Measurements from ENCODE around the gene CNGB1.
"Not testable (repeated sequence)": the region's sequence is repeated elsewhere in the genome, so short reads cannot be mapped to it uniquely, and the experiment has no call there.

CNGB1 gene

DNA sequence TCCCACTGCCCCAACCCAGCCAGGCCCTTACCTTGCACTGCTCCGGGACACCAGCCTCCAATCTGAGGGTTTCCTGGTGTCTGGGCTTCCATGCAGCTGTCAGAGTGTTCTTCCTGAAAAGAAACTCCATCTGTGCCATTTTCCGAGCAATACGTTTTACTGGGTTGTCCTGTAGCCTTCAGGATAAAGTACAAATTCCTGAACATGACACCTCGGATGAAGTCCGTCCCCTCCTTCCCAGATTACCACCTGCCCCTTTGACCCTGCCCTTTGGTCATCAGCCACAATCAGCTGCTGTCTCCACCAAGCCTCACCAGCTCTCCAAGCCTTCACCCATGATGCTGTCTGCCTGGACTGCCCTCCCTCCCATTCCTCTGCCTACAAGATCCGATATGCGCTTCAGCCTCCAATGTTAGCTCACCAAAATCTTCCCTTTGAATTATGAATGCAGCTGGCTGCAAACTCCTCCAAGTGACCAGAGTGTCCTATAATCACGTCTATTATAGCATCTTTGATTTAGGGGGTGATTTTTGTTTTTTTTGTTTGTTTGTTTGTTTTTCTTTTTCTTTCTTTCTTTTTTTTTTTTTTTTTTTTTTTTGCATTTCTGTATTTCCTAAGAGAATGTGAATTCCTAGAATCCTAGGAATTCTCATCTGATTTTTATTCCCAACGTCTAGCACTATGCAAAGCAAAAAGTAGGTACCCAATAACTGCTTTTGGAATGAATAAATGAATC, 108.1 kb downstream of the CNGB1 start:
- no peak overlapping the region for H3K4me3 ChIP-seq (ENCODE audit: control insufficient read depth in 1 of 7, extremely low read depth in 1 of 7, insufficient read depth in 4 of 7, low read depth in 2 of 7, low read length in 6 of 7)
- 95% methylated on average over 5 of the region's 9 CpGs for WGBS (ENCODE audit: insufficient coverage)
- no peaks in the 10 kb centered on the region for H3K9me3 ChIP-seq (ENCODE audit: control extremely low read depth in 1 of 5, control insufficient read depth in 4 of 5, insufficient read depth in 2 of 5, low read depth in 1 of 5, low read length in 4 of 5)
- ChIA-PET POLR2A (interaction anchor here (1.2 kb wide), 1 partner anchor 63 kb away, joined by 4 read pairs; no protein-coding TSS in a partner anchor), CTCF (interaction anchor here (0.7 to 9.8 kb wide), 16 partner anchors 8 to 287 kb away, joined by 3 to 101 read pairs (median 4); partner anchors contain the start of gene ZNF319)
- DNase-seq: no peak
- H3K27ac ChIP-seq (ENCODE audit: insufficient read depth in 1 of 2, low read depth in 1 of 2, low read length in 2 of 2, poor library complexity in 1 of 2, severe bottlenecking in 2 of 2): no peak overlapping the region
- no peaks in the 10 kb centered on the region for H3K27me3 ChIP-seq (replicated peaks in 2 of 5; ENCODE audit: control insufficient read depth in 4 of 5, insufficient read depth in 5 of 5, low read length in 4 of 5)
- H3K4me1 ChIP-seq (ENCODE audit: control extremely low read depth in 1 of 4, control insufficient read depth in 4 of 4, insufficient read depth in 4 of 4, low read length in 3 of 4): peaks cover 0 to 2% (median under 1%) of the 10 kb centered on the region in 4 experiments
- H3K36me3 ChIP-seq (ENCODE audit: control insufficient read depth in 4 of 4, insufficient read depth in 4 of 4, low read length in 3 of 4): no peaks in the 10 kb centered on the region

DNA sequence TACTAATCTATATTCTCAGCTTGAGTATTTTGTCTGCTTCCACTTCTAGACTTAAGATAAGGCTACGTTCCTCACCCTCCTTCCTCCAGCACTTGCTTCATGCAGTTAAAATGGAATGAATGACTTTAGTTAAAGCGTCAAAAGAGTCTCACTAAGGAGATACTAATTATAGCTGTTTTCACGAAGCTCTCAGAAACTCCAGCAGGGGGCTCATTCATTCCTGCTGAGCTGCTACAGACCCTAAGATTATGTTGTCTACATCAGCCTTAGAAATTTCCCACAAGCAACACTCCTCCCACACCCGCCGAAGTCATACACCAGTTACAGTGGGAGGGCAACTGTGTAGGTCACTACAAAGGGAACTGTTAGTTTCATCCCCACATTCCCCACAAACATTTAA, 111.6 kb downstream of the CNGB1 start:
- ChIA-PET POLR2A (no interaction called here), CTCF (interaction anchor here (0.8 to 9.8 kb wide), 9 partner anchors 11 to 100 kb away, joined by 3 to 101 read pairs (median 4); no protein-coding TSS in a partner anchor)
- peaks cover 0 to 5% (median 0%) of the 10 kb centered on the region in 5 experiments for H3K9me3 ChIP-seq (ENCODE audit: control extremely low read depth in 1 of 5, control insufficient read depth in 4 of 5, insufficient read depth in 2 of 5, low read depth in 1 of 5, low read length in 4 of 5)
- H3K4me3 ChIP-seq (ENCODE audit: control insufficient read depth in 1 of 7, extremely low read depth in 1 of 7, insufficient read depth in 4 of 7, low read depth in 2 of 7, low read length in 6 of 7): no peak overlapping the region
- H3K27ac ChIP-seq (ENCODE audit: insufficient read depth in 1 of 2, low read depth in 1 of 2, low read length in 2 of 2, poor library complexity in 1 of 2, severe bottlenecking in 2 of 2): no peak overlapping the region
- WGBS (ENCODE audit: insufficient coverage): 29% methylated on average over 1 of the region's 5 CpGs
- peak; percentile 27 to 56 (median 46) for DNase-seq
- no peaks in the 10 kb centered on the region for H3K27me3 ChIP-seq (replicated peaks in 2 of 5; ENCODE audit: control insufficient read depth in 4 of 5, insufficient read depth in 5 of 5, low read length in 4 of 5)
- H3K36me3 ChIP-seq (ENCODE audit: control insufficient read depth in 4 of 4, insufficient read depth in 4 of 4, low read length in 3 of 4): no peaks in the 10 kb centered on the region
- H3K4me1 ChIP-seq (ENCODE audit: control extremely low read depth in 1 of 4, control insufficient read depth in 4 of 4, insufficient read depth in 4 of 4, low read length in 3 of 4): peaks cover 0 to 2% (median under 1%) of the 10 kb centered on the region in 4 experiments

DNA sequence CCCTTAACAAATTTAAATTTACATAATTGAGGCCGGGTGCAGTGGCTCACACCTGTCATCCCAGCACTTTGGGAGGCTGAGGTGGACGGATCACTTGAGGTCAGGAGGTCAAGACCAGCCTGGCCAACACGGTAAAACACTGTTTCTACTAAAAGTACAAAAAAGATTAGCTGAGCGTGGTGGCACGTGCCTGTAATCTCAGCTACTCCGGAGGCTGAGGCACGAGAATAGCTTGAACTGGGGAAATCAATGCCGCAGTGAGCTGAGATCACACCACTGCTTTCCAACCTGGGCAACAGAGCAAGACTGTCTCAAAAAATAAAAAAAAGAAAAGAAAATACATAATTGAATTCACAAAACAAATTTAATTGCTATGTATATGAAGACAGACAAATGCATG, 112.3 kb downstream of the CNGB1 start:
- Histone ChIP-seq H3K9me3 (ENCODE audit: control extremely low read depth in 1 of 5, control insufficient read depth in 4 of 5, insufficient read depth in 2 of 5, low read depth in 1 of 5, low read length in 4 of 5) (peaks cover 0 to 5% (median 0%) of the 10 kb centered on the region in 5 experiments), H3K27me3 (replicated peaks in 2 of 5; ENCODE audit: control insufficient read depth in 4 of 5, insufficient read depth in 5 of 5, low read length in 4 of 5) (no peaks in the 10 kb centered on the region), H3K27ac (ENCODE audit: insufficient read depth in 1 of 2, low read depth in 1 of 2, low read length in 2 of 2, poor library complexity in 1 of 2, severe bottlenecking in 2 of 2) (no peak overlapping the region), H3K36me3 (ENCODE audit: control insufficient read depth in 4 of 4, insufficient read depth in 4 of 4, low read length in 3 of 4) (no peaks in the 10 kb centered on the region), H3K4me3 (ENCODE audit: control insufficient read depth in 1 of 7, extremely low read depth in 1 of 7, insufficient read depth in 4 of 7, low read depth in 2 of 7, low read length in 6 of 7) (no peak overlapping the region), H3K4me1 (ENCODE audit: control extremely low read depth in 1 of 4, control insufficient read depth in 4 of 4, insufficient read depth in 4 of 4, low read length in 3 of 4) (peaks cover 0 to 2% (median under 1%) of the 10 kb centered on the region in 4 experiments)
- DNase-seq: no peak
- ChIA-PET POLR2A (no interaction called here), CTCF (interaction anchor here (0.9 to 9.8 kb wide), 9 partner anchors 10 to 263 kb away, joined by 3 to 101 read pairs (median 3); no protein-coding TSS in a partner anchor)
- 92% methylated on average over 7 of the region's 8 CpGs for WGBS (ENCODE audit: insufficient coverage)

DNA sequence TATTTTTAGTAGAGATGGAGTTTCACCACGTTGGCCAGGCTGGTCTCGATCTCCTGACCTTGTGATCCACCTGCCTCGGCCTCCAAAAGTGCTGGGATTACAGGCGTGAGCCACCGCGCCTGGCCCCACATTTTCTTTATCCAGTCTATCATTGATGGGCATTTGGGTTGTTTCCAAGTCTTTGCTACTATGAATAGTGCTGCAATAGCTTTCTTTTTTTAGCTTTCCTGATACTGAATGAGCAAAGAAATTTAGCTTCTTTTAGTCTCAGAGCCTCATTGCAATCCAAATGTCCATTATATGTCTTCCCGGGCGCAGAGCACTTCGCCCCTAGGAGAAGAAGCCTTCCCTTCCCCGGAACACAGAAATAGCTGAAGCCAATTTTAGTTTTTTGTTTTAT, 112.9 kb downstream of the CNGB1 start:
- H3K27ac ChIP-seq (ENCODE audit: insufficient read depth in 1 of 2, low read depth in 1 of 2, low read length in 2 of 2, poor library complexity in 1 of 2, severe bottlenecking in 2 of 2); H3K4me3 ChIP-seq (ENCODE audit: control insufficient read depth in 1 of 7, extremely low read depth in 1 of 7, insufficient read depth in 4 of 7, low read depth in 2 of 7, low read length in 6 of 7); H3K36me3 ChIP-seq (ENCODE audit: control insufficient read depth in 4 of 4, insufficient read depth in 4 of 4, low read length in 3 of 4); POLR2A ChIA-PET; DNase-seq; H3K27me3 ChIP-seq (replicated peaks in 2 of 5; ENCODE audit: control insufficient read depth in 4 of 5, insufficient read depth in 5 of 5, low read length in 4 of 5); H3K9me3 ChIP-seq (ENCODE audit: control extremely low read depth in 1 of 5, control insufficient read depth in 4 of 5, insufficient read depth in 2 of 5, low read depth in 1 of 5, low read length in 4 of 5); H3K4me1 ChIP-seq (ENCODE audit: control extremely low read depth in 1 of 4, control insufficient read depth in 4 of 4, insufficient read depth in 4 of 4, low read length in 3 of 4): not testable (repeated sequence)
- CTCF ChIA-PET: interaction anchor here (0.8 to 9.8 kb wide), 6 partner anchors 10 to 264 kb away, joined by 3 to 101 read pairs (median 3); no protein-coding TSS in a partner anchor
- 100% methylated on average over 8 of the region's 10 CpGs for WGBS (ENCODE audit: insufficient coverage)

DNA sequence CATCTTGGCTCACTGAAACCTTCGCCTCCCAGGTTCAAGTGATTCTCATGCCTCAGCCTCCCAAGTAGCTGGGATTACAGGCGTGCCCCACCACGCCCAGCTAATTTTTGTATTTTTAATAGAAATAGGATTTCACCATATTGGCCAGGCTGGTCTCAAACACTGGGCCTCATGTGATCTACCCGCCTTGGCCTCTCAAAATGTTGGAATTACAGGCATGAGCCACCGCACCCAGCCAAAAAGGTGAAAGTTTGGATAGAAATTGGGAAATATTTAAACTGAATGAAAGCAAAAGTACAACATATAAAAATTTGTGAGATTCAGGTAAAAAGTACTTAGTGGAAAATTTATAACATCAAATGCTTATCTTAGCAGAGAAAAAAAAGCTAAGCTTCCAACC, 115.7 kb downstream of the CNGB1 start:
- 100% methylated on average over 2 of the region's 5 CpGs for WGBS (ENCODE audit: insufficient coverage)
- DNase-seq: no peak
- Histone ChIP-seq H3K27me3 (replicated peaks in 2 of 5; ENCODE audit: control insufficient read depth in 4 of 5, insufficient read depth in 5 of 5, low read length in 4 of 5) (no peaks in the 10 kb centered on the region), H3K36me3 (ENCODE audit: control insufficient read depth in 4 of 4, insufficient read depth in 4 of 4, low read length in 3 of 4) (no peaks in the 10 kb centered on the region), H3K4me3 (ENCODE audit: control insufficient read depth in 1 of 7, extremely low read depth in 1 of 7, insufficient read depth in 4 of 7, low read depth in 2 of 7, low read length in 6 of 7) (no peak overlapping the region), H3K4me1 (ENCODE audit: control extremely low read depth in 1 of 4, control insufficient read depth in 4 of 4, insufficient read depth in 4 of 4, low read length in 3 of 4) (no peaks in the 10 kb centered on the region), H3K27ac (ENCODE audit: insufficient read depth in 1 of 2, low read depth in 1 of 2, low read length in 2 of 2, poor library complexity in 1 of 2, severe bottlenecking in 2 of 2) (no peak overlapping the region), H3K9me3 (ENCODE audit: control extremely low read depth in 1 of 5, control insufficient read depth in 4 of 5, insufficient read depth in 2 of 5, low read depth in 1 of 5, low read length in 4 of 5) (peaks cover 0 to 5% (median 0%) of the 10 kb centered on the region in 5 experiments)
- CTCF ChIA-PET: interaction anchor here (1.4 to 9.8 kb wide), 2 partner anchors 12 to 58 kb away, joined by 3 to 101 read pairs; no protein-coding TSS in a partner anchor
- POLR2A ChIA-PET: no interaction called here

DNA sequence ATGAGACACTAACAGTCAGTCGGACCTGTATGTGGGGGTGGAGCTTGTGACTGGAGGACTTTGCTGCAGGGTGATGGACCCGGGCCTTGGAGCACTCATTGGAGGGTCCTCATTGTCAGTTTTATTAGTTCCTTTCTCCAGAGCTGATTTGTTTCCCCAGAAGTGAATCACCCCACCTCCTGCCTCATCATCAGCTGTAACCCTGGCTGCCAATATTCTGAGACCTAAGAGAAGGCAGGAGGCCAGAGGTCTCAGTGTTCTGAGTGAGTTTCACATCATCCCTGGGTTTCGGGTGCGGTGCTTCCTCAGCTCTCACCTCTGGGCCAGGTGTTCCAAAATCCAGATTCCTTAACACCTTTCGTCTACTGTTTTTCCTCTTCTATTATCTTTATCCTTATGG, 118.7 kb downstream of the CNGB1 start:
- WGBS (ENCODE audit: insufficient coverage): 91% methylated on average over 4 of the region's 5 CpGs
- H3K27me3 ChIP-seq (replicated peaks in 2 of 5; ENCODE audit: control insufficient read depth in 4 of 5, insufficient read depth in 5 of 5, low read length in 4 of 5): no peaks in the 10 kb centered on the region

DNA sequence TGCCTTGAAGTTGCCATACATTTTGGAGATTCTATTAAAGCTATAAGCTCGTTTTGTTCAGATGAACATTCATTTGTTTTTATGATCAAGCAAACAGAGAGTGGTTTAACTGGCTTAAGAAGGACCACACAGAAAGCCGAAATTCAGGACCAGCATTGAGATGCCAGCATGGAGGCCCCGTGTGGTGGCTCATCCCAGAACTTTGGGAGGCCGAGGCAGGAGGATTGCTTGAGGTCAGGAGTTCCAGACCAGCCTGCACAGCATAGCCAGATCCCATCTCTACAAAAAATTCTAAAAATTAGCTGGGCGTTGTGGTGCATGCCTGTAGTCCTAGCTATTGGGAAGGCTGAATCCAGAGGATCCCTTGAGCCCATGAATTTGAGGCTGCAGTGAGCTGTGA, 122.7 kb downstream of the CNGB1 start:
- POLR2A ChIA-PET: no interaction called here
- no peak for DNase-seq
- Histone ChIP-seq H3K4me3 (ENCODE audit: control insufficient read depth in 1 of 7, extremely low read depth in 1 of 7, insufficient read depth in 4 of 7, low read depth in 2 of 7, low read length in 6 of 7) (no peak overlapping the region), H3K27ac (ENCODE audit: insufficient read depth in 1 of 2, low read depth in 1 of 2, low read length in 2 of 2, poor library complexity in 1 of 2, severe bottlenecking in 2 of 2) (no peak overlapping the region), H3K4me1 (ENCODE audit: control extremely low read depth in 1 of 4, control insufficient read depth in 4 of 4, insufficient read depth in 4 of 4, low read length in 3 of 4) (peaks cover 0 to 5% (median 0%) of the 10 kb centered on the region in 4 experiments), H3K27me3 (replicated peaks in 2 of 5; ENCODE audit: control insufficient read depth in 4 of 5, insufficient read depth in 5 of 5, low read length in 4 of 5) (peaks cover 0 to 2% (median 0%) of the 10 kb centered on the region in 5 experiments), H3K9me3 (ENCODE audit: control extremely low read depth in 1 of 5, control insufficient read depth in 4 of 5, insufficient read depth in 2 of 5, low read depth in 1 of 5, low read length in 4 of 5) (no peaks in the 10 kb centered on the region), H3K36me3 (ENCODE audit: control insufficient read depth in 4 of 4, insufficient read depth in 4 of 4, low read length in 3 of 4) (no peaks in the 10 kb centered on the region)
- CTCF ChIA-PET: interaction anchor here (0.6 to 1.9 kb wide), 4 partner anchors 11 to 86 kb away, joined by 3 to 7 read pairs (median 4); no protein-coding TSS in a partner anchor
- WGBS (ENCODE audit: insufficient coverage): 94% methylated on average over 2 of the region's 5 CpGs

More for the DNA sequence above, 118.7 kb downstream of the CNGB1 start:
- H3K36me3 ChIP-seq (ENCODE audit: control insufficient read depth in 4 of 4, insufficient read depth in 4 of 4, low read length in 3 of 4): no peaks in the 10 kb centered on the region
- CTCF ChIA-PET: interaction anchor here (0.7 to 1.8 kb wide), 4 partner anchors 14 to 64 kb away, joined by 3 to 4 read pairs (median 3); no protein-coding TSS in a partner anchor
- POLR2A ChIA-PET: interaction anchor here (0.7 kb wide), 1 partner anchor 11 kb away, joined by 3 read pairs; no protein-coding TSS in a partner anchor
- no peak overlapping the region for H3K4me3 ChIP-seq (ENCODE audit: control insufficient read depth in 1 of 7, extremely low read depth in 1 of 7, insufficient read depth in 4 of 7, low read depth in 2 of 7, low read length in 6 of 7)
- no peak for DNase-seq
- peaks cover 0 to 5% (median 0%) of the 10 kb centered on the region in 5 experiments for H3K9me3 ChIP-seq (ENCODE audit: control extremely low read depth in 1 of 5, control insufficient read depth in 4 of 5, insufficient read depth in 2 of 5, low read depth in 1 of 5, low read length in 4 of 5)
- H3K4me1 ChIP-seq (ENCODE audit: control extremely low read depth in 1 of 4, control insufficient read depth in 4 of 4, insufficient read depth in 4 of 4, low read length in 3 of 4): no peaks in the 10 kb centered on the region
- no peak overlapping the region for H3K27ac ChIP-seq (ENCODE audit: insufficient read depth in 1 of 2, low read depth in 1 of 2, low read length in 2 of 2, poor library complexity in 1 of 2, severe bottlenecking in 2 of 2)
